GM18526 (cell line): ENCODE data around the gene KCNH6.

ENCODE experiments used
- POLR2A ChIP-seq: IDR thresholded peaks from 3 replicates; pipeline ENCODE4 v1.6.1; 2011; ENCODE audit not compliant: insufficient read length; ENCODE audit errors: extremely low read depth

The KCNH6 gene

GRCh38 chr17:63516910-63517824 lies 6.0 kb upstream of the KCNH6 start:
- TF ChIP-seq POLR2A = no peak

DNA sequence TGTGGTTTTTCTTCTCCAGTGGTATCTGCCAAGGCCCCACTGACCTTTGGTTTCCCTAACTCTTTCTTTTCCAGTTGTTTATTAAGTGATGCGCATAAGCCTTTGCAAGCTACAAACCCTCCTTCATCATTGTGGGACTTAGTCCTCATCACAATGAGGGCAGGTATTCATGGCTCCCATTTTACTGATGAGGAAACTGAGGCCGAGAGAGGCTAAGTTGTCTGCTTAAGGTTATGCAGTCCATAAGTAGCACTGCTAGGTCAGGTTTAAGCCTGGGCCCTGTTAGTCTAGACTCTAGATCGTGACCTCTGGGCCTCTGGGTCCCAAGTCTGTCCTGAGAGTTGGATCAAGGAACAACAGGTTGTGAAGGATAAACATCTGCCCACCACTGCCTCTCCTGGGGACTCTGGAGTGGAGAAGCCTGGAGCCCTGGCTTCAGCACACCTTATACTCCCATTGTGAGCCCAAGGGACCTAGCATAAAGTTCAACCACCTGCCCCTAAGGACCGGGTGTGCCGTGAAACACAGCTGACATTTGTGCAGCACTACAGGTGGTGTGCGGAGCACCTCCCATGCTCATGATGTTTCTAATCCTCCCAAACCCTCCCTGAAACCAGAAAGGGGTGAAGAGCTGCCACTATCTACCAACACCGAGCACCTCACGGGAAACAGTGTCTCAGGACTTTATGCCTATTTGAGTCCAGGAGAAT lies 5.2 kb upstream of the KCNH6 start:
- no peak for TF ChIP-seq POLR2A

DNA sequence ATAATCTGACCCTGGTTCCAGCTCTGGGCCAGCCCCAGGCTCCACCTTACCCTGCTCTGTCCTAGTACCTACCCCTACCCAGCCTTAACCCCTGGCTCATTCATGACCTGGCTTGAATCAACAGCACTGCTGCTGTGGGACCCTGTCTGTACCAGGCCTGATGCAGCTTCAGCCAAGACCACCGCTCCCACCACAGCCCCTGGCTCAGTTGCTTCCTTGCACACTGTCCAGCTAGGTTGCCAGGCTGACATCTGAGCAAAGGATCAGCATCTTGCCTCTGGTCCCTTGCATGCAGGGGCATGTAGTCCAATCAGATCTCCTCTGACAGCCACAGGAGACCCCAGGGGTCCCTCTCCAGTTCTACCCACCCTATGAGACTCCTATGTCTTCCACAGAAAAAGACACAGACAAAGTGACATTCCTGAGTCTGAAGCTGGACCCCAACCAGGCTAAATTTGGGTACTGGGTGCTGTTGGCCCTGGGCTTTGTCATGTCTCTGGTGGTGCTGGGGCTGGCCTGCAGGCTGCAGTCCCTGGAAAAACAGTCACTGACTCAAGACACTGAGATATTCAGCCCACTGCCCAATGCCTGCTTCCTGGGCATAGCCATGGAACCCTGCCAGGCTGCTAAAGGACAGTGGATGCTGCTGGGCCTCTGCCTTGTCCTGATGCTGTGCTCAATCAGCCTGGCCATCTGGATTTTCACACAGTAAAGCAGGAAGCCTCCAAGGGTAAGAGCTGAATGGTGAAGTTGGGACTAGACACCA lies 3.9 kb upstream of the KCNH6 start:
- no peak for TF ChIP-seq POLR2A

DNA sequence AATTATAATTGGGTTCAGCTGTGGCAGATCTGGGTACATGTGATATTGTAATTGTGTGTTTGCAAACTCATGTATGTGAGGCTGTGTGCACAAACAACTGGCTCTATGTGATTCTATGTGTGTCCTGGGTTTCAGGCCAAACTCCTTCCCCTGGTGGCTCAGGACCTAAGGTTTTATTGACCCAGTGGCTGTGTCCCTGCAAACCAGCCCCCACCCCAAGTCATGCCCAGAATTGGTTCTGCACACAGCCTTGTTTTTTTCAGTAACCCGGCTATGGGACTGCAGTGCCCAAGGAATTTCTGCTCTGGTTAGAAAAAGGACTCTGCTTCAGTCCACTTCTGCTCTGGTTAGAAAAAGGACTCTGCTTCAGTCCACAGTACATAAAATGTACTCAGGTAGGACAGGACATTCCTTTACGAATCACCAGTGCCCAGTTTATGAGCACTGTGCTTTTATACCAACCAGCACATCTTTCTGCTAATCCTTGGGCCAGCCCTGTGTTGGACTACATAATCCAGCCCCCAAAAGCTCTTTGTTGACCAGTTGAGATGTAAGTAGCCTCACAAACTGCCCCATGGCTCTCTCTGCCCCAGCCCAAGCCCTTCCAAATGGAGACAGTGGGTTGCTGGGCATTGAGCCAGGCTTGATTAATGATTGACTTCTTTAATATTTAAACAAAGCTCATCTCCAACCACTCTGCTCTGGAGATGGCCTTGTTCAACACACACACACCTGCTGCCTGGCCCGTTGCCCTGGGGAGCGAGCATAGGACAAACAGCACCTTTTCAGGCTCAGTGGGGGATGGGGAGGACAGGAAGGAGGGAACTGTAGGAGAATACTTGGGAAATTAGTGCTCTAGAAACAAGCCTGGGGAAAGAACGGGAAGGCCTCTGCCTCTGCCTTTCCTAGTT lies 2.9 kb upstream of the KCNH6 start:
- TF ChIP-seq POLR2A = no peak

DNA sequence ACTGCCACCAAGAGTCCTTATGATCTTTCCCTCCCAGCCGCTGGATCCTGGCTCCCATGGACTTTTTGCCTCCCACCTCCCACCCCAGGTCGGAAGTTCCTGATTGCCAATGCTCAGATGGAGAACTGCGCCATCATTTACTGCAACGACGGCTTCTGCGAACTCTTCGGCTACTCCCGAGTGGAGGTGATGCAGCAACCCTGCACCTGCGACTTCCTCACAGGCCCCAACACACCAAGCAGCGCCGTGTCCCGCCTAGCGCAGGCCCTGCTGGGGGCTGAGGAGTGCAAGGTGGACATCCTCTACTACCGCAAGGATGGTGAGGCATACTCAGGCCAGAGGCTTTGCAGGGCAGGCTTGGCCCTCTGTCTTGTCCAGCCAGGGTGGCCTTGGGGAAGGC lies 893 bp downstream of the KCNH6 start:
- TF ChIP-seq POLR2A = no peak

DNA sequence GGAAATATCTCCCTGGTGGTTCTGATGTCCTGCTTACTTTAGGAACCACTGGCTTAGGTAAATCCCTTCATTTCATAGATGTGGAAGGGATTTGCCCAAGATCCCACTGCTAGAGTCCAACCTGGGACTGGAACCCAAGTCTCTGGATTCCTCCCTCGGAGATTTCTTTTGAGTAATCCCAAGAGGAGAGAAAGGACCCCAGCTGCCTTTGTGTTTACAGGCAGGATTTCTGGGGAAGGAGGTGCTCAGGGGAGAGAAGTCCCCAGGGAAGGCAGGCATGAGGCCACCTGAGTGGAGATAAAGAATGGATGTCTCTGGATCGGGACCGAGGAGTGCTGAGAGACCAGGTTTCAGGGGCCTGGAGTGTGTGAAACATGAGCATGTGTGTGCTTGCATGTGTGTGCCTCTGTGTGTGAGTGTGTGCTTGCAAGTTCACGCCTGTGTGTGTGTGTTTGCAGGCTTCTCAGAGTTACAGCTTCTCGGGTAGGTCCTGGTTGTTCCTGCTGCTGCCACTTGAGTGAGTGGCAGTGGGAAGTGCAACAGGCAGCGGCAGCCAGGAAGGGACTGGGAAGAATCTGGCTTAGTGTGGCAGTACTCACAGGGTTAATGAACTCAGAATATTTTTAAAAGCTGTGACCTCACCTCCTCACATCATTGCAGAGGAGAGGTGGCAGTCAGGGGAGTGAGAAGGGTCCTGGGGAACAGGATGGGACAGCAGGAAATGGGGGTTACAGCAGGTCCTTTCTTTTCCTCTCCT lies 2.2 kb downstream of the KCNH6 start:
- TF ChIP-seq POLR2A = no peak

GRCh38 chr17:63526861-63527260 lies 3.7 kb downstream of the KCNH6 start:
- no peak for TF ChIP-seq POLR2A

DNA sequence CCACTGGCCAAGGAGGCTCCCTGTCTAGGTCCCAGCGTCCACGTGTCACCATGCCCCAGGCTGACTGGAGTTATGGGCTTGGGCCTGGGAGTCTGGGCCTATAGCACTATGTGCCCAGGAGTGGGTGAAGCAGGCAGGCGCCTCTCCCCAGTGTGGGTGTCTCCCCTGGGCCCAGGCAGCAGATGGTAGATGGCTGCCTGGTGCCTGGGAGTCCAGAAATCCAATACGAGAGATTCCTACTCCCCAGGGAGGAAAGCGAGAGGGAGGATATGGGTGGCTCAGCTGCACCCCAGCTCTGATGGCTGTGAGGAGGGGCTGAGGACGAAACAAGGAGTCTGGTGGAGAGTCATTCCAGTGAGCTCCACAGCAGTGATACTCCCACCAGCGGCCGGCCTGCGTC lies 5.0 kb downstream of the KCNH6 start:
- no peak for TF ChIP-seq POLR2A

- TF ChIP-seq POLR2A = no peak
These were observed 6.8 kb downstream of the KCNH6 start for GRCh38 chr17:63529711-63530556.

DNA sequence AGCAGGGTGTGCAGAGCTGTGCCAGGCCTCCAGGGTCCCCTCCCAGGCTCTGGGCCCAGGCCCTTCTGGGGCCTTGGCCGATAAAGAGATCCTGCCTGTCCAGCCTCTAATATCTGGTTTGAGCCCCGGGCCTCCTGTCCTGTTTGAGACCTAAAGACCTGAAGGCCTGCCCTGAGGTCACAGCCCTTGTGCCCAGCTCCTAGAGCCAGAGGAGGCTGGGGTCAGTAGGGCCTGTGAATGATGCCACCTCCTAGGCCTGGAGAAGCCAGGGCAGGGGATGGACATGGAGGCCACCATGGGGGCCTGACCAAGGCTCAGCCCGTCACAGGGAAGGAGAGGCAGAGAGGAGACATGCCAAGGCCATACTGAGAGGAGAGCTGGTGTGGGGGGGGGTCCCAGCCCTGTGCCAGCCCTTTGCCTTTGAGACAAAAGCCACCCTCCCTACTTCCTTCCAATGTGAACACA lies 7.4 kb downstream of the KCNH6 start:
- no peak for TF ChIP-seq POLR2A

GRCh38 chr17:63531022-63531965 lies 8.1 kb downstream of the KCNH6 start:
- no peak for TF ChIP-seq POLR2A
